LNCAP (cell line): ENCODE results near the gene GSK3A.

ENCODE experiments used
- TF ChIP-seq, protein P1 (sequence below): fragments of 450-650 bp; IDR thresholded peaks from 2 replicates; pipeline ENCODE4 v1.5.1; 2017; ENCODE audit warnings: mild to moderate bottlenecking

Gene GSK3A

DNA sequence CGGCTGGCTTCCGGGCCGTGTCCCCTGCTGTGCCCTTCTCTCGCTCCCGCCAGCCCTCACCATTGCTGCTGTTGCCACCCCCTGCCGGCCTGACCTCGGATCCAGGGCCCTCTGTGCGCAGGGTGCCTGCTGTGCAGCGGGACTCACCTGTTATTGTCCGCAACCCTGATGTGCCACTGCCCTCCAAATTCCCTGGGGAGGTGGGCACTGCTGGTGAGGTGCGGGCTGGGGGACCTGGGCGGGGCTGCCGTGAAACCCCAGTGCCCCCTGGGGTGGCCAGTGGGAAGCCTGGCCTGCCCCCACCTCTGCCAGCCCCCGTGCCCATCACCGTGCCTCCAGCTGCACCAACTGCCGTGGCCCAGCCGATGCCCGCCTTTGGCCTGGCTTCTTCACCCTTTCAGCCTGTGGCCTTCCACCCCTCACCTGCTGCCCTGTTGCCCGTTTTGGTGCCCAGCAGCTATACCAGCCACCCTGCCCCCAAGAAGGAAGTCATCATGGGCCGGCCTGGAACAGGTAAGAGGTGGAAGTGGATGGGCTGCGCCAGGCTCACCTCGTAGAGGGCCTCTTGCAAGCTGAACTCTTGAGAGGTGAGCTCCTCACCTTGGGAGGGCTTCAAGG, 31.8 kb upstream of the GSK3A start:
- TF ChIP-seq, protein P1, sequence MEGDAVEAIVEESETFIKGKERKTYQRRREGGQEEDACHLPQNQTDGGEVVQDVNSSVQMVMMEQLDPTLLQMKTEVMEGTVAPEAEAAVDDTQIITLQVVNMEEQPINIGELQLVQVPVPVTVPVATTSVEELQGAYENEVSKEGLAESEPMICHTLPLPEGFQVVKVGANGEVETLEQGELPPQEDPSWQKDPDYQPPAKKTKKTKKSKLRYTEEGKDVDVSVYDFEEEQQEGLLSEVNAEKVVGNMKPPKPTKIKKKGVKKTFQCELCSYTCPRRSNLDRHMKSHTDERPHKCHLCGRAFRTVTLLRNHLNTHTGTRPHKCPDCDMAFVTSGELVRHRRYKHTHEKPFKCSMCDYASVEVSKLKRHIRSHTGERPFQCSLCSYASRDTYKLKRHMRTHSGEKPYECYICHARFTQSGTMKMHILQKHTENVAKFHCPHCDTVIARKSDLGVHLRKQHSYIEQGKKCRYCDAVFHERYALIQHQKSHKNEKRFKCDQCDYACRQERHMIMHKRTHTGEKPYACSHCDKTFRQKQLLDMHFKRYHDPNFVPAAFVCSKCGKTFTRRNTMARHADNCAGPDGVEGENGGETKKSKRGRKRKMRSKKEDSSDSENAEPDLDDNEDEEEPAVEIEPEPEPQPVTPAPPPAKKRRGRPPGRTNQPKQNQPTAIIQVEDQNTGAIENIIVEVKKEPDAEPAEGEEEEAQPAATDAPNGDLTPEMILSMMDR = no peak

DNA sequence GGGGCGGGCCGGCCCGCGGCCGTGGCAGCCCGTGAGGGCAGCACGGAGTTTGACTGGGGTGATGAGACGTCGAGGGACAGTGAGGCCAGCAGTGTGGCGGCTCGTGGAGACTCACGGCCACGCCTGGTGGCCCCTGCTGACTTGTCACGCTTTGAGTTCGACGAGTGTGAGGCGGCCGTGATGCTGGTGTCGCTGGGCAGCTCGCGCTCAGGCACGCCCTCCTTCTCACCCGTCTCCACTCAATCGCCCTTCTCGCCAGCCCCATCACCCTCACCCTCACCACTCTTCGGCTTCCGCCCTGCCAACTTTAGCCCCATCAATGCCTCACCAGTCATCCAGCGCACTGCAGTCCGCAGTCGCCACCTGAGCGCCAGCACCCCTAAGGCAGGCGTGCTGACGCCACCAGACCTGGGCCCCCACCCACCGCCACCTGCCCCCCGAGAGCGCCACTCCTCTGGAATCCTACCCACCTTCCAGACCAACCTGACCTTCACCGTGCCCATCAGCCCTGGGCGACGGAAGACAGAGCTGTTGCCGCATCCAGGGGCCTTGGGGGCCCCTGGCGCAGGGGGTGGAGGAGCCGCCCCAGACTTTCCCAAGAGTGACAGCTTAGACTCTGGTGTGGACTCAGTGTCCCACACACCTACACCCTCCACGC, 31.1 kb upstream of the GSK3A start:
- TF ChIP-seq, protein P1 = no peak

DNA sequence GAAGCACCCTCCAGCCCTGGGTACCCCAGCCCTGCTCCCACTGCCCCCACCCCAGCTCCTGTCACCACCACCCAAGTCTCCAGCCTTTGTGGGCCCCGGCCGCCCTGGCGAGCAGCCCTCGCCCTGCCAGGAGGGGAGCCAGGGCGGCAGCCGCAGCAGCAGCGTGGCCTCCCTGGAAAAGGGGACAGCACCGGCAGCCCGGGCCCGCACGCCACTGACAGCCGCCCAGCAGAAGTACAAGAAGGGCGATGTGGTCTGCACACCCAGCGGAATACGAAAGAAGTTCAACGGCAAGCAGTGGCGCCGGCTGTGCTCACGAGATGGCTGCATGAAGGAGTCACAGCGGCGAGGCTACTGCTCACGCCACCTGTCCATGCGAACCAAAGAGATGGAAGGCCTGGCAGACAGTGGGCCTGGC, 30.6 kb upstream of the GSK3A start:
- TF ChIP-seq, protein P1 = no peak

DNA sequence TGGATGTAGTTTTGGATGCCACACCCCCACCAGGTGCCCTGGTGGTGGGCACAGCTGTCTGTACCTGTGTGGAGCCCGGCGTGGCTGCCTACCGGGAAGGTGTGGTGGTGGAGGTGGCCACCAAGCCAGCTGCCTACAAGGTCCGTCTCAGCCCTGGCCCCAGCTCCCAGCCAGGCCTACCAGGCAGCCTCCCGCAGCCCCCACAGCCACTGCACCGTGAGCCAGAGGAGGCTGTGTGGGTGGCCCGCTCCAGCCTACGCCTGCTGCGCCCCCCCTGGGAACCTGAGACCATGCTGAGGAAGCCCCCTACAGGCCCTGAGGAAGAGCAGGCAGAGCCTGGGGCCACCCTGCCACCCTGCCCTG, 30.1 kb upstream of the GSK3A start:
- TF ChIP-seq, protein P1 = no peak

DNA sequence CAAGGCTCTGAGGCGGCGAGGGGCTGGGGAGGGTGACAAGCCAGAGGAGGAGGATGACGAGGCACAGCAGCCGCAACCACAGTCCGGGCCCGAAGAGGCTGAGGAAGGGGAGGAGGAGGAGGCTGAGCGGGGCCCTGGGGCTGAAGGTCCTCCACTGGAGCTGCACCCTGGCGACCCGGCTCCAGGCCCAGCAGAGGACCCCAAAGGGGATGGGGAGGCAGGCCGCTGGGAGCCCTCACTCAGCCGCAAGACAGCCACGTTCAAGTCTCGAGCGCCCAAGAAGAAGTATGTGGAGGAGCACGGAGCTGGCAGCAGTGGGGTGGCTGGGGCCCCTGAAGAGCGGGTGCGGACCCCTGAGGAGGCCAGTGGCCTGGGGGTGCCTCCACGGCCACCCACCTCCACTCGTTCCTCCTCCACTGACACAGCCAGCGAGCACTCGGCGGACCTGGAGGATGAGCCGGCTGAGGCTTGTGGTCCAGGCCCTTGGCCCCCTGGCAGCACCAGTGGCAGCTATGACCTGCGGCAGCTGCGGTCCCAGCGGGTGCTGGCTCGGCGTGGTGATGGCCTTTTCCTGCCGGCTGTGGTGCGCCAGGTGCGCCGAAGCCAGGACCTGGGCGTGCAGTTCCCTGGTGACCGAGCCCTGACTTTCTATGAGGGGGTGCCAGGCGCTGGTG, 29.6 kb upstream of the GSK3A start:
- TF ChIP-seq, protein P1 = no peak

DNA sequence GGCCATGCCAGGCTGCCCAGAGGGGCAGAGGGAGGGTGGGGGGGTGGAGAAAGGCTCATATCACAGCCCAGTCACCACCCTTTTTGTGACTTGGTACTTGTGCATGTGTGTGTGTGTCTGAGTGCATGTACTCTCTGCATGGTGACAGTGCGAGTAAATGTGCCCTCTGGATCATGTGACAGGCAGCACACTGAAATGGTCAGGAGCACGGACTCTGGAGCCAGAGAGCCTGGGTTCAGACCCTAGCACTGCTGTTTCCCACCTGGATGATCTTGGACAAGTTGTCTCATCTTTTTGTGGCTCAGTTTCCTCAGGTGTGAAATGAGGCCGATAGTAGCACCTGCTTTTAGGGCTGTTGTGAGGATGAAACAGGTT, 28.6 kb upstream of the GSK3A start:
- TF ChIP-seq, protein P1 = no peak

DNA sequence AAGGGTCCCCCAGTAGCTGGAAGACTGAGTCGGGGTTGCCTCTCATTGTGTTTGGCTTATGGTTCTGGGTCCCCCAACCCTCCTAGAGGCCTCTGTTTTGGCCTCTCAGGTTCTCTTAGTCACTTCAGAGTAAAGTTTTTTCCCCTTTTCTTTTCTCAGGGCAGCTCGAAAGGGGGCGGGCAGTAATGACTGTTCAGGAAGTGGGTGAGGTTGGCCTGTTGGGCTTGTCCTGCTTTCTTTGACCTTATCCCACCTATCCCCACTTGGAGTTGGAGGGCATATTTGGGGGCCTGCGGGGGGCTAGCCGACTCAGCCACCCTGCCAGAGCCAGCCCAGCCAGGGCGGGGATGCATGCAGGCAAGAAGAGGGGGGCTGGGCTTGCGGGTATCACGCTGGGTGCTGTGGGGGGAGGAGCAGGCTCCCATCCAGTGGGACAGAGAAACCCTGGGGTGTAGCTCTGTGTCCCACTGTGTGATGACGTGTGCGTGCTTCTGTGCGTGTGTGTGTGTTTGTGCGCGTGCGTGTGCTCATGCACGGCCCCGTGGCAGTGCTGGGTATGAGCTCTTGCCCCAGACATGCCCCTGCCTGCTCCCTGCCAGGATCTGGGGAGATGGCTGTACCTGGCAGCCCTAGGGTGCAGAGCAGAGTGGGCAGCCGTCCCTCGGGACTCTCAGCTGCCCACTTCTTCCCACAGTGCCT, 28.1 kb upstream of the GSK3A start:
- TF ChIP-seq, protein P1 = no peak
